Measurements from ENCODE around the gene TGFBR3L. TPM values are rescaled to one million over a fixed set of nuclear protein-coding genes. Genes with fewer than 3 reads are reported as not detected.

Gene TGFBR3L
- total RNA-seq, 1 donor from 2014 or later = not detected

DNA sequence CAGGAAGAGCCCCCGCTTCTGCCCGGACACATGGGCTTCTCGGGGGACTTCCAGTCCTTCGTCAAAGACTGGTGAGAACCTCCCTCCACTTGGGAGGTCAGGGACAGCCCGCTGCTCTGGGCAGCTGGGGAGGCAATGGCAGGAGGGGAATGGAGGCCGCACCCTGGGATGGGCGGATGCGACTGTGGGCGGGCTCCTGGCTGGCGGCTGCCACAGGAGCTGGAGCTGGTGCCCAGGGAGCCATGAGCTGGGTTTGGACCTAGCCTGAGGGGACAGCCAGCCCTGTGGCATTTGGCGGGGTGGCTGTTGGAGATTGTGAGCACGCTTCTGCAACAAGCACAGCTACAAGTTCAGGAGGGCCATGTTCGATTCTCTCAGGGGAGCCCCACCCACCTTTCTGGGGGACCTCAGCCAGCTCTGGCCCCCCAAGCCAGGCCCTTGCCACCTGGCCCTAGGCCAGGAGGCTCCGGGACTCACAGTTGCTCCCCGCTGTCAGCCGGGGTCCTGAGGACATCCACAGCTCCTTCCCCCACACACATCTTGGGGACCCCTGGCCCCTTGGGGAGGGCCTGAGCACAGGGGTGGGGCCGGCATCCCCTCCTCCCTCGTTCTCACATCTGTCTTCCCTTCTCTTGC is 3.0 kb upstream of the TGFBR3L start:
- no peak for DNase-seq (ENCODE audit: low spot score)
- TF ChIP-seq CTCF (IDR thresholded peaks at IDR 0.05; ENCODE audit: unreplicated experiment) = no peak
- no peak overlapping the region for H3K4me3 Mint-ChIP-seq (ENCODE audit: unreplicated experiment)
- peaks cover 7% of the 10 kb centered on the region for H3K36me3 Mint-ChIP-seq (ENCODE audit: low read depth, unreplicated experiment)
- H3K27me3 Mint-ChIP-seq (ENCODE audit: unreplicated experiment) = peaks cover 14% of the 10 kb centered on the region
- H3K9me3 Mint-ChIP-seq (ENCODE audit: unreplicated experiment) = no peaks in the 10 kb centered on the region
- no peak overlapping the region for H3K27ac Mint-ChIP-seq (ENCODE audit: unreplicated experiment)
- H3K4me1 Mint-ChIP-seq (ENCODE audit: unreplicated experiment) = peaks cover 4% of the 10 kb centered on the region

GRCh38 chr19:7912144-7912696 is 2.4 kb upstream of the TGFBR3L start:
- Mint-ChIP-seq H3K4me3 (ENCODE audit: unreplicated experiment) (no peak overlapping the region), H3K4me1 (ENCODE audit: unreplicated experiment) (peaks cover 7% of the 10 kb centered on the region), H3K27me3 (ENCODE audit: unreplicated experiment) (peaks cover 17% of the 10 kb centered on the region), H3K9me3 (ENCODE audit: unreplicated experiment) (no peaks in the 10 kb centered on the region), H3K27ac (ENCODE audit: unreplicated experiment) (no peak overlapping the region), H3K36me3 (ENCODE audit: low read depth, unreplicated experiment) (peaks cover 7% of the 10 kb centered on the region)
- DNase-seq (ENCODE audit: low spot score) = no peak
- no peak for TF ChIP-seq CTCF (IDR thresholded peaks at IDR 0.05; ENCODE audit: unreplicated experiment)

DNA sequence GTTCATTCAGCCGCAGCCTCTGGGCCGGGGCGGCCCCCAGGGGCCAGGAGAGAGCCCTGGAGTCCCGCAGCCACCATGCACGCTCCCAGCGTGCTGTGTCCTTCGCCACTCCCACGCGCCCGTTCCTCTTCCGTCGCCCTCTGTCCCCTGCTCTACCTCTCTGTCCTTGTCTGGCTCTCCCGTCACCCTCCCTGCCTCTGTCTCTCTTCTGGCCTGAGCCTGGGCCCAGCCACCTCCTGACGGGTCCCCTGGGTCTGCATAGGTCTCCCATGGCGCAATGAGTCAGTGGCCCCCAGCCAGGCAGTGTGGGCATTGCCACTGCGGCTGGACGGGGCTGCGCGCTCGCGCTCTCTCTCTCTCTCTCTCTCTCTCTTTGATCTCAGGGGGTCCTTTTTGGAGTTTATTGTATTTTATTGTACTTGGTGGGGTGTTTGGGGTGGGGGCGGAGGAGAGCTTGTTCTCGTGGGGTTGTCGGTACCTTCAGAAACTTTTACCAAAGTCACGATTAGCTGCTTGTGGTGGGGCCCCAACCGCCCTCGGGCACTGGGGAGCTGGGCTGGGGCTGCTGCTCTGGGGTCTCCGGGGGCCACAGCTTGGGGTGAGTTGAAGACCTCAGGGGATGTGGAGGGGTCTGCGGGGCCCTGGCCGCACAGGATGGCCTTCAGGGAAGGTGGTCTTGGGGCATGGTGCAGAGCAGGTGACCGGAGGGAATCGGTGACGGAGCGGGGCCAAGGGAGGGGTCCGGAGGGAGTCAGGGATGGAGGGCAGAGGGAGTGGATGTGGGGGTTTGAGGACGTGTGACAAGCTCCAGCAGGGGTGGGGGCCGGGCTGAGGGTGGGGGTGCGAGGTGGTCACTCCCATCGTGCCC is 1.7 kb upstream of the TGFBR3L start:
- H3K4me3 Mint-ChIP-seq (ENCODE audit: unreplicated experiment) = no peak overlapping the region

DNA sequence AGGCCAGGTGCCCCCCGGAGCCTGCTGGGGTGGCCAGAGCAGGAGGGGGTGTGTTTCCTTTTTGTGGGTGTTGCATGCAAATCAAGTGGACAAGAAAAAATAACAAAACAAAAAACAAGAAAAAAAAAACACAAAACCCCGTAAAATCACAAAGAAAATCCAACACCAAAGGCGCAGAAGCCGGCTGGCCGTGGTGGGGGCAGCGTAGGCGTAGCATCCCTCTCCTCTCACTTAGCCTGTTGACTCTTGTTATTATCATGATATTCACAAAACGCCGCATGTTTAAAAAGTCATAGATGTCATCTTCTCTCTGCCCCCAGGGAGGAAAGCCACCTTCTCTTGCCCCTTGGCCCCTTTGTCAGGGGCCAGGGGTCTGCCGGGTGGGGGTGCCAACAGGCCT is 978 bp upstream of the TGFBR3L start:
- peaks cover 7% of the 10 kb centered on the region for H3K4me1 Mint-ChIP-seq (ENCODE audit: unreplicated experiment)
- no peak for DNase-seq (ENCODE audit: low spot score)
- H3K4me3 Mint-ChIP-seq (ENCODE audit: unreplicated experiment) = no peak overlapping the region
- TF ChIP-seq CTCF (IDR thresholded peaks at IDR 0.05; ENCODE audit: unreplicated experiment) = no peak
- peaks cover 7% of the 10 kb centered on the region for H3K36me3 Mint-ChIP-seq (ENCODE audit: low read depth, unreplicated experiment)
- H3K27me3 Mint-ChIP-seq (ENCODE audit: unreplicated experiment) = peaks cover 21% of the 10 kb centered on the region
- no peak overlapping the region for H3K27ac Mint-ChIP-seq (ENCODE audit: unreplicated experiment)
- H3K9me3 Mint-ChIP-seq (ENCODE audit: unreplicated experiment) = no peaks in the 10 kb centered on the region

More for the DNA sequence above, 1.7 kb upstream of the TGFBR3L start:
- no peak for TF ChIP-seq CTCF (IDR thresholded peaks at IDR 0.05; ENCODE audit: unreplicated experiment)
- Mint-ChIP-seq H3K9me3 (ENCODE audit: unreplicated experiment) (no peaks in the 10 kb centered on the region), H3K4me1 (ENCODE audit: unreplicated experiment) (peaks cover 7% of the 10 kb centered on the region), H3K27ac (ENCODE audit: unreplicated experiment) (no peak overlapping the region), H3K27me3 (ENCODE audit: unreplicated experiment) (peaks cover 17% of the 10 kb centered on the region), H3K36me3 (ENCODE audit: low read depth, unreplicated experiment) (peaks cover 7% of the 10 kb centered on the region)
- no peak for DNase-seq (ENCODE audit: low spot score)
